HG03060 (cell line): ENCODE data around the gene PRR13.
"Not testable (repeated sequence)": the region's sequence is repeated elsewhere in the genome, so short reads cannot be mapped to it uniquely, and the experiment has no call there.

Experiments used
- ATAC-seq: cut with Tn5 transposase; IDR thresholded peaks from one replicate; pipeline ENCODE4 v1.9.1; 2021; ENCODE audit warnings: low read depth, moderate number of reproducible peaks; ENCODE audit not compliant: unreplicated experiment

The PRR13 gene

GRCh38 chr12:53431187-53431586 lies 10.3 kb upstream of the PRR13 start:
- ATAC-seq, result no peak

GRCh38 chr12:53435326-53435725 lies 6.2 kb upstream of the PRR13 start:
- not testable (repeated sequence) for ATAC-seq

- not testable (repeated sequence) for ATAC-seq
Observed at GRCh38 chr12:53439582-53439981, 2.0 kb upstream of the PRR13 start.

- ATAC-seq, result no peak
Observed at GRCh38 chr12:53443955-53444354, 2.4 kb downstream of the PRR13 start.

GRCh38 chr12:53444593-53445325 lies 3.2 kb downstream of the PRR13 start:
- ATAC-seq, result not testable (repeated sequence)

GRCh38 chr12:53450936-53451335 lies 9.4 kb downstream of the PRR13 start:
- no peak for ATAC-seq

- ATAC-seq, result peak; percentile 95
Observed at GRCh38 chr12:53451661-53452158, 10.2 kb downstream of the PRR13 start, which contains the start of gene PCBP2. TSS of gene PCBP2 (plus strand) at chr12:53452102. CDS start at chr12:53454801, 2,699 bp downstream.

- no peak for ATAC-seq
Observed at GRCh38 chr12:53452159-53453077, 10.9 kb downstream of the PRR13 start.

GRCh38 chr12:53453953-53454640 lies 12.6 kb downstream of the PRR13 start:
- no peak for ATAC-seq

GRCh38 chr12:53454707-53455106 lies 13.2 kb downstream of the PRR13 start:
- no peak for ATAC-seq

GRCh38 chr12:53456654-53457366 lies 15.3 kb downstream of the PRR13 start:
- ATAC-seq, result no peak

GRCh38 chr12:53459097-53459496 lies 17.6 kb downstream of the PRR13 start:
- ATAC-seq, result no peak

- ATAC-seq, result no peak
Observed at GRCh38 chr12:53461059-53461458, 19.5 kb downstream of the PRR13 start.

- ATAC-seq, result no peak
Observed at GRCh38 chr12:53461591-53461990, 20.1 kb downstream of the PRR13 start.

- no peak for ATAC-seq
Observed at GRCh38 chr12:53462935-53463334, 21.4 kb downstream of the PRR13 start.

GRCh38 chr12:53463802-53464560 lies 22.4 kb downstream of the PRR13 start:
- no peak for ATAC-seq

GRCh38 chr12:53464685-53465418 lies 23.3 kb downstream of the PRR13 start:
- no peak for ATAC-seq

- ATAC-seq, result no peak
Observed at GRCh38 chr12:53465679-53466078, 24.1 kb downstream of the PRR13 start.

GRCh38 chr12:53466640-53467039 lies 25.1 kb downstream of the PRR13 start:
- ATAC-seq, result no peak
